Erythroblast (primary cell): Measurements from ENCODE around the gene CACNB4.
"Not testable (repeated sequence)": the region's sequence is repeated elsewhere in the genome, so short reads cannot be mapped to it uniquely, and the experiment has no call there.

Experiments used
- DNase-seq, 2 experiments: peaks; one replicate each; lab custom pipeline; 2025; lab: John Stamatoyannopoulos, UW
- GATA1 ChIP-seq: IDR thresholded peaks from 2 replicates; pipeline ENCODE4 v1.6.1; 2011; ENCODE audit warnings: low read depth, mild to moderate bottlenecking, control low read depth, low read length, moderate library complexity
- POLR2A ChIP-seq: IDR thresholded peaks from 2 replicates; pipeline ENCODE4 v1.6.1; 2011; ENCODE audit warnings: mild to moderate bottlenecking, low read length

CACNB4 gene

GRCh38 chr2:151905963-151906632, 192.7 kb downstream of the CACNB4 start:
- TF ChIP-seq GATA1 (no peak), POLR2A (no peak)
- DNase-seq, result no peak

- DNase-seq, result no peak
- TF ChIP-seq GATA1 (no peak), POLR2A (no peak)
These were observed 194.0 kb downstream of the CACNB4 start for GRCh38 chr2:151904807-151905206.

GRCh38 chr2:151904021-151904420, 194.8 kb downstream of the CACNB4 start:
- DNase-seq, result no peak
- TF ChIP-seq POLR2A (no peak), GATA1 (no peak)

GRCh38 chr2:151902829-151903228, 196.0 kb downstream of the CACNB4 start:
- TF ChIP-seq POLR2A, result no peak
- TF ChIP-seq GATA1, result no peak

GRCh38 chr2:151900331-151900730, 198.5 kb downstream of the CACNB4 start:
- no peak for DNase-seq
- TF ChIP-seq GATA1 (no peak), POLR2A (no peak)

More at GRCh38 chr2:151902829-151903228, 196.0 kb downstream of the CACNB4 start:
- DNase-seq, result no peak

GRCh38 chr2:151899156-151899555, 199.7 kb downstream of the CACNB4 start:
- TF ChIP-seq POLR2A (no peak), GATA1 (no peak)
- no peak for DNase-seq

- DNase-seq, result no peak
- TF ChIP-seq POLR2A (no peak), GATA1 (no peak)
These were observed 207.2 kb downstream of the CACNB4 start for GRCh38 chr2:151891566-151892194.

- TF ChIP-seq GATA1, result no peak
- no peak for TF ChIP-seq POLR2A
- DNase-seq, result no peak
These were observed 211.7 kb downstream of the CACNB4 start for GRCh38 chr2:151887164-151887563.

GRCh38 chr2:151886241-151886640, 212.6 kb downstream of the CACNB4 start:
- TF ChIP-seq GATA1 (no peak), POLR2A (no peak)
- DNase-seq, result no peak

GRCh38 chr2:151882786-151883445, 215.9 kb downstream of the CACNB4 start:
- DNase-seq, result no peak

GRCh38 chr2:151881342-151881741, 217.5 kb downstream of the CACNB4 start:
- TF ChIP-seq POLR2A, result no peak
- TF ChIP-seq GATA1, result no peak
- DNase-seq, result no peak

More at GRCh38 chr2:151882786-151883445, 215.9 kb downstream of the CACNB4 start:
- TF ChIP-seq GATA1, result no peak
- no peak for TF ChIP-seq POLR2A

- DNase-seq, result no peak
- TF ChIP-seq GATA1 (no peak), POLR2A (no peak)
These were observed 218.3 kb downstream of the CACNB4 start for GRCh38 chr2:151880586-151880985.

- no peak for TF ChIP-seq GATA1
- TF ChIP-seq POLR2A, result no peak
- no peak for DNase-seq
These were observed 219.9 kb downstream of the CACNB4 start for GRCh38 chr2:151878655-151879563.

GRCh38 chr2:151878204-151878603, 220.6 kb downstream of the CACNB4 start:
- TF ChIP-seq POLR2A (no peak), GATA1 (no peak)
- DNase-seq, result no peak

- DNase-seq, result not testable (repeated sequence)
These were observed 223.2 kb downstream of the CACNB4 start for GRCh38 chr2:151875631-151876030.
